DMS 273 treated with DMSO at 0.1 percent for 48 hours (cell line): ENCODE data around the gene TM2D1.
"Not testable (repeated sequence)": the region's sequence is repeated elsewhere in the genome, so short reads cannot be mapped to it uniquely, and the experiment has no call there.

Experiments
- DNase-seq: peaks from one replicate; lab custom pipeline; 2025; lab: John Stamatoyannopoulos, UW

The TM2D1 gene

GRCh38 chr1:61718996-61719663 lies 5.8 kb downstream of the TM2D1 start:
- not testable (repeated sequence) for DNase-seq

GRCh38 chr1:61711969-61712368 lies 13.0 kb downstream of the TM2D1 start:
- no peak for DNase-seq

GRCh38 chr1:61711257-61711656 lies 13.7 kb downstream of the TM2D1 start:
- DNase-seq = not testable (repeated sequence)

- no peak for DNase-seq
Measured at GRCh38 chr1:61709908-61710289, 15.0 kb downstream of the TM2D1 start.

- no peak for DNase-seq
Measured at GRCh38 chr1:61708953-61709907, 15.7 kb downstream of the TM2D1 start.

- no peak for DNase-seq
Measured at GRCh38 chr1:61699911-61700851, 24.8 kb downstream of the TM2D1 start.

GRCh38 chr1:61692155-61692800 lies 32.7 kb downstream of the TM2D1 start:
- DNase-seq = no peak

GRCh38 chr1:61687901-61688300 lies 37.0 kb downstream of the TM2D1 start:
- DNase-seq = no peak

GRCh38 chr1:61682891-61683290 lies 42.0 kb downstream of the TM2D1 start:
- DNase-seq = no peak

GRCh38 chr1:61680500-61680899 lies 44.4 kb downstream of the TM2D1 start:
- DNase-seq = no peak

GRCh38 chr1:61676881-61677280 lies 48.1 kb downstream of the TM2D1 start:
- not testable (repeated sequence) for DNase-seq

GRCh38 chr1:61674221-61674620 lies 50.7 kb downstream of the TM2D1 start:
- DNase-seq = no peak

GRCh38 chr1:61672376-61672775 lies 52.6 kb downstream of the TM2D1 start:
- no peak for DNase-seq

GRCh38 chr1:61670445-61670844 lies 54.5 kb downstream of the TM2D1 start:
- DNase-seq = no peak

- no peak for DNase-seq
Measured at GRCh38 chr1:61670016-61670415, 54.9 kb downstream of the TM2D1 start.

GRCh38 chr1:61659061-61659460 lies 65.9 kb downstream of the TM2D1 start:
- DNase-seq = no peak

GRCh38 chr1:61655453-61655852 lies 69.5 kb downstream of the TM2D1 start:
- no peak for DNase-seq

- no peak for DNase-seq
Measured at GRCh38 chr1:61654067-61654466, 70.9 kb downstream of the TM2D1 start.

GRCh38 chr1:61648983-61649742 lies 75.8 kb downstream of the TM2D1 start:
- no peak for DNase-seq

GRCh38 chr1:61647142-61647541 lies 77.8 kb downstream of the TM2D1 start:
- DNase-seq = no peak

GRCh38 chr1:61645476-61645875 lies 79.5 kb downstream of the TM2D1 start:
- no peak for DNase-seq
